ENCODE results near the gene ANKRD24.
"Not testable (repeated sequence)": the region's sequence is repeated elsewhere in the genome, so short reads cannot be mapped to it uniquely, and the experiment has no call there.

The ANKRD24 gene

GRCh38 chr19:4174213-4174894 lies 8.1 kb upstream of the ANKRD24 start:
- no peak for DNase-seq

- DNase-seq: no peak
Observed at GRCh38 chr19:4174895-4175668, 7.4 kb upstream of the ANKRD24 start.

- no peak for DNase-seq
Observed at GRCh38 chr19:4175669-4175931, 6.9 kb upstream of the ANKRD24 start.

- DNase-seq: no peak
Observed at GRCh38 chr19:4177146-4177545, 5.3 kb upstream of the ANKRD24 start.

GRCh38 chr19:4178990-4179389 lies 3.5 kb upstream of the ANKRD24 start:
- no peak for DNase-seq

- no peak for DNase-seq
Observed at GRCh38 chr19:4181053-4181508, 1.4 kb upstream of the ANKRD24 start.

- DNase-seq: no peak
Observed at GRCh38 chr19:4183967-4184717, 1.7 kb downstream of the ANKRD24 start.

- DNase-seq: no peak
Observed at GRCh38 chr19:4184718-4185352, 2.3 kb downstream of the ANKRD24 start.

GRCh38 chr19:4185413-4186086 lies 3.1 kb downstream of the ANKRD24 start:
- DNase-seq: no peak

GRCh38 chr19:4186087-4186993 lies 3.9 kb downstream of the ANKRD24 start:
- DNase-seq: peak; percentile 88

GRCh38 chr19:4187313-4188122 lies 5.0 kb downstream of the ANKRD24 start:
- DNase-seq: no peak

- DNase-seq: no peak
Observed at GRCh38 chr19:4189641-4190040, 7.2 kb downstream of the ANKRD24 start.

- not testable (repeated sequence) for DNase-seq
Observed at GRCh38 chr19:4192537-4192936, 10.0 kb downstream of the ANKRD24 start.

GRCh38 chr19:4194353-4194752 lies 11.9 kb downstream of the ANKRD24 start:
- DNase-seq: no peak

- DNase-seq: no peak
Observed at GRCh38 chr19:4196009-4196408, 13.5 kb downstream of the ANKRD24 start.

GRCh38 chr19:4196587-4197148 lies 14.2 kb downstream of the ANKRD24 start:
- DNase-seq: no peak

- no peak for DNase-seq
Observed at GRCh38 chr19:4197228-4197624, 14.7 kb downstream of the ANKRD24 start.

- no peak for DNase-seq
Observed at GRCh38 chr19:4197625-4198466, 15.4 kb downstream of the ANKRD24 start.

- no peak for DNase-seq
Observed at GRCh38 chr19:4198467-4199126, 16.1 kb downstream of the ANKRD24 start.
